Measurements from ENCODE around the gene ELN. TPM values are rescaled to one million over a fixed set of nuclear protein-coding genes. Genes with fewer than 3 reads are reported as not detected.

The ELN gene
- total RNA-seq, 1 donor from 2014 or later: 0.47 TPM

DNA sequence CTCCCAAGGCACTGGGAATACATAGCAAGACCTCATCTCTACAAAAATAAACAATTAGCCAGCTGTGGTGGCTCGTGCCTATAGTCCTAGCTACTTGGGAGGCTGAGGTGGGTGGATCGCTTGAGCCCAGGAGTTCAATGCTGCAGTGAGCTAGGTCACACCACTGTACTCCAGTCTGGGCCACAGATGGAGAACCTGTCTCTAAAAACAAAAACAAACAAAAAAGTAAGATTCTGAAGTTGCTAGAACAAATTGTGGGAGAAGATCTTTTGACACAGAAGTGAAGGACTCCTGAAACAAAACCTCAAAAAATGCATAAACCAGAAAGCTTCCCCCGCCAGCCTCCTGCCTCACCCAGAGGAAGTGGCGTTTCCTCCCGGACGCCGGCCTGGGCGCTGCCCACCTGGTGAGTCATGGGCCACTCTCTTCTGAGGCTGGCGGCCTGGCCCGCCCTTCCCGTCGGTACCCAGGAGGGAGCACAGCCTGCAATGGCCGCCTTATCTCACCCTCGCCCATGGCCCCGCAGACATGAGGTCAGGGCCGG is 25.4 kb upstream of the ELN start:
- H3K4me1 ChIP-seq: no peaks in the 10 kb centered on the region
- H3K9me3 ChIP-seq (ENCODE audit: low read depth): no peaks in the 10 kb centered on the region
- H3K36me3 ChIP-seq: no peaks in the 10 kb centered on the region
- H4K20me1 ChIP-seq (ENCODE audit: low read depth): no peaks in the 10 kb centered on the region
- no peak for DNase-seq (ENCODE audit: low spot score)
- Mint-ChIP-seq H3K36me3 (no peaks in the 10 kb centered on the region), H3K27me3 (ENCODE audit: insufficient read depth, low read depth) (peaks cover 6% of the 10 kb centered on the region), H3K9me3 (no peaks in the 10 kb centered on the region), H3K4me3 (no peak overlapping the region), H3K4me1 (peaks cover 2% of the 10 kb centered on the region), H3K27ac (peak overlapping the region; percentile 25)
- TF ChIP-seq EZH2 (IDR thresholded peaks at IDR 0.05) (no peak), EZH2phosphoT487 (IDR thresholded peaks at IDR 0.05) (no peak)
- TF ChIP-seq, protein P1, sequence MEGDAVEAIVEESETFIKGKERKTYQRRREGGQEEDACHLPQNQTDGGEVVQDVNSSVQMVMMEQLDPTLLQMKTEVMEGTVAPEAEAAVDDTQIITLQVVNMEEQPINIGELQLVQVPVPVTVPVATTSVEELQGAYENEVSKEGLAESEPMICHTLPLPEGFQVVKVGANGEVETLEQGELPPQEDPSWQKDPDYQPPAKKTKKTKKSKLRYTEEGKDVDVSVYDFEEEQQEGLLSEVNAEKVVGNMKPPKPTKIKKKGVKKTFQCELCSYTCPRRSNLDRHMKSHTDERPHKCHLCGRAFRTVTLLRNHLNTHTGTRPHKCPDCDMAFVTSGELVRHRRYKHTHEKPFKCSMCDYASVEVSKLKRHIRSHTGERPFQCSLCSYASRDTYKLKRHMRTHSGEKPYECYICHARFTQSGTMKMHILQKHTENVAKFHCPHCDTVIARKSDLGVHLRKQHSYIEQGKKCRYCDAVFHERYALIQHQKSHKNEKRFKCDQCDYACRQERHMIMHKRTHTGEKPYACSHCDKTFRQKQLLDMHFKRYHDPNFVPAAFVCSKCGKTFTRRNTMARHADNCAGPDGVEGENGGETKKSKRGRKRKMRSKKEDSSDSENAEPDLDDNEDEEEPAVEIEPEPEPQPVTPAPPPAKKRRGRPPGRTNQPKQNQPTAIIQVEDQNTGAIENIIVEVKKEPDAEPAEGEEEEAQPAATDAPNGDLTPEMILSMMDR (IDR thresholded peaks at IDR 0.05): no peak
- no peak overlapping the region for H3K4me2 ChIP-seq
- H3K79me2 ChIP-seq (ENCODE audit: low read depth): no peaks in the 10 kb centered on the region
- H2AFZ ChIP-seq (replicated peaks): no peak overlapping the region
- no peak overlapping the region for H3K4me3 ChIP-seq
- no peaks in the 10 kb centered on the region for H3K27me3 ChIP-seq
- no peak overlapping the region for H3K9ac ChIP-seq
- no peaks in the 10 kb centered on the region for H3F3A ChIP-seq (ENCODE audit: low read depth)
- no peak overlapping the region for H3K27ac ChIP-seq

- H3K4me1 ChIP-seq: no peaks in the 10 kb centered on the region
- no peaks in the 10 kb centered on the region for H3F3A ChIP-seq (ENCODE audit: low read depth)
- H3K4me2 ChIP-seq: no peak overlapping the region
- Mint-ChIP-seq H3K36me3 (no peaks in the 10 kb centered on the region), H3K9me3 (no peaks in the 10 kb centered on the region), H3K27ac (peak overlapping the region; percentile 53), H3K27me3 (ENCODE audit: insufficient read depth, low read depth) (peaks cover 9% of the 10 kb centered on the region), H3K4me3 (no peak overlapping the region), H3K4me1 (peaks cover 2% of the 10 kb centered on the region)
- no peak overlapping the region for H3K27ac ChIP-seq
- no peaks in the 10 kb centered on the region for H3K27me3 ChIP-seq
- no peak for DNase-seq (ENCODE audit: low spot score)
- H3K9ac ChIP-seq: no peak overlapping the region
- H3K79me2 ChIP-seq (ENCODE audit: low read depth): no peaks in the 10 kb centered on the region
- H3K36me3 ChIP-seq: no peaks in the 10 kb centered on the region
- no peaks in the 10 kb centered on the region for H4K20me1 ChIP-seq (ENCODE audit: low read depth)
- no peak overlapping the region for H3K4me3 ChIP-seq
- no peak overlapping the region for H2AFZ ChIP-seq (replicated peaks)
- H3K9me3 ChIP-seq (ENCODE audit: low read depth): no peaks in the 10 kb centered on the region
- TF ChIP-seq, protein P1 (IDR thresholded peaks at IDR 0.05): no peak
- TF ChIP-seq EZH2 (IDR thresholded peaks at IDR 0.05): no peak
- TF ChIP-seq EZH2phosphoT487 (IDR thresholded peaks at IDR 0.05): no peak
Observed at GRCh38 chr7:74003621-74004020, 24.4 kb upstream of the ELN start.

GRCh38 chr7:74006032-74006431 is 21.9 kb upstream of the ELN start:
- DNase-seq (ENCODE audit: low spot score): no peak
- peaks cover 2% of the 10 kb centered on the region for H3K4me1 Mint-ChIP-seq
- H3K4me3 Mint-ChIP-seq: peak overlapping the region; percentile 70
- H3K27me3 ChIP-seq: no peaks in the 10 kb centered on the region
- H3K36me3 Mint-ChIP-seq: no peaks in the 10 kb centered on the region
- no peaks in the 10 kb centered on the region for H3F3A ChIP-seq (ENCODE audit: low read depth)
- TF ChIP-seq, protein P1 (IDR thresholded peaks at IDR 0.05): no peak
- TF ChIP-seq EZH2 (IDR thresholded peaks at IDR 0.05) (no peak), EZH2phosphoT487 (IDR thresholded peaks at IDR 0.05) (no peak)
- H3K4me1 ChIP-seq: no peaks in the 10 kb centered on the region
- no peaks in the 10 kb centered on the region for H3K9me3 ChIP-seq (ENCODE audit: low read depth)
- no peaks in the 10 kb centered on the region for H3K79me2 ChIP-seq (ENCODE audit: low read depth)
- H3K9me3 Mint-ChIP-seq: no peaks in the 10 kb centered on the region
- no peaks in the 10 kb centered on the region for H4K20me1 ChIP-seq (ENCODE audit: low read depth)
- no peak overlapping the region for H3K27ac ChIP-seq
- peaks cover 11% of the 10 kb centered on the region for H3K27me3 Mint-ChIP-seq (ENCODE audit: insufficient read depth, low read depth)
- no peak overlapping the region for H3K4me2 ChIP-seq
- no peaks in the 10 kb centered on the region for H3K36me3 ChIP-seq
- no peak overlapping the region for H3K4me3 ChIP-seq
- no peak overlapping the region for H3K27ac Mint-ChIP-seq
- H2AFZ ChIP-seq (replicated peaks): no peak overlapping the region
- H3K9ac ChIP-seq: no peak overlapping the region
